Stomach (tissue), 9 donors: ENCODE measurements around the gene XXYLT1. TPM values are rescaled to one million over a fixed set of nuclear protein-coding genes. Genes with fewer than 3 reads are reported as not detected.
A peak's percentile ranks its signal among the peaks of the same experiment; 100 is the strongest.

Experiments
- DNase-seq, 2 donors: peaks; one replicate each; pipeline versions ENCODE4 v3.0.0 to v3.0.0-alpha.2; 2013 to 2019
- H3K27ac ChIP-seq, 5 donors: fragments of 200-600 bp in 4 of 5; sonication (generic) in 4 of 5; one replicate each; pipeline ENCODE4 v1.5.1; 2013 to 2019; ENCODE audit warnings: mild to moderate bottlenecking in 1 of 5, moderate library complexity in 1 of 5
- H3K27me3 ChIP-seq, 3 donors: fragments of 200-600 bp; sonication (generic); one replicate each; pipeline ENCODE4 v1.5.1; 2017 to 2019; ENCODE audit warnings: mixed run types in 1 of 3
- H3K36me3 ChIP-seq, 4 donors: fragments of 200-600 bp; sonication (generic); 1 replicate in 3 of 4; 2 replicates in 1 of 4; pipeline ENCODE4 v1.5.1; 2016 to 2019
- H3K4me1 ChIP-seq, 4 donors: fragments of 200-600 bp; sonication (generic); one replicate each; pipeline ENCODE4 v1.5.1; 2016 to 2019
- H3K4me3 ChIP-seq, 4 donors: fragments of 200-600 bp; sonication (generic) in 3 of 4; one replicate each; pipeline ENCODE4 v1.5.1; 2016 to 2019; ENCODE audit warnings: mild to moderate bottlenecking in 1 of 4
- H3K9me3 ChIP-seq, 4 donors: fragments of 200-600 bp; sonication (generic); one replicate each; pipeline ENCODE4 v1.5.1; 2016 to 2019
- EP300 ChIP-seq: sonication (generic); formaldehyde crosslinking; IDR thresholded peaks from one replicate; pipeline ENCODE4 v1.6.1; 2017; ENCODE audit warnings: antibody characterized with exemption
- POLR2A ChIP-seq, 4 donors: fragments of 450-650 bp; IDR thresholded peaks; one replicate each; pipeline ENCODE4 v1.6.1; 2016; ENCODE audit warnings: antibody characterized with exemption in 4 of 4, control low read depth in 2 of 4, mild to moderate bottlenecking in 1 of 4, moderate library complexity in 1 of 4
- POLR2AphosphoS5 ChIP-seq, 3 donors: sonication (generic); formaldehyde crosslinking; IDR thresholded peaks; one replicate each; pipeline ENCODE4 v1.6.1; 2016; ENCODE audit warnings: antibody characterized with exemption in 3 of 3
- WGBS, 5 donors: extraction: QIAGEN DNeasy Blood & Tissue Kit in 3 of 5; methylation state at CpG; one replicate each; pipeline versions ENCODE4 v1.1.5 to v1.1.7; 2013 to 2018; 5-methylcytosine and 5-hydroxymethylcytosine counted together
- intact Hi-C: fragments of 100-400 bp; cut with DNase I; formaldehyde crosslinking; loops from one replicate; pipeline ENCODE4 v1.15.1; 2023; ENCODE audit warnings: low total_unique reads
- polyA plus RNA-seq, 3 donors: library from polyadenylated mRNA; stranded (reverse); fragments of 200-250 nt; gene quantifications; one replicate each; pipeline ENCODE4 v1.2.3, GENCODE V29; 2013
- total RNA-seq, 5 donors: library from RNA; depleted of rRNA; stranded (reverse); fragments of >200 nt; gene quantifications; one replicate each; pipeline versions ENCODE4 v1.1.0 to v1.2.3, GENCODE V29; 2014 to 2016
- TF ChIP-seq, protein P1 (sequence below), 7 experiments: fragments of 450-650 bp in 4 of 7; fragments of 200-600 bp in 3 of 7; sonication (generic) in 3 of 7; IDR thresholded peaks; one replicate each; pipeline ENCODE4 v1.5.1; 2016 to 2019; ENCODE audit warnings: antibody characterized with exemption in 7 of 7, control low read depth in 2 of 7, mild to moderate bottlenecking in 1 of 7
- donor health status: healthy with polysubstance abuse.
- donor health status: Bipolar disorder and iron deficiency.
- donor health status: healthy.

XXYLT1 gene
- total and polyA plus RNA-seq, 8 donors: 2.1 to 41.5 (median 11.4) TPM; not detected in 1

DNA sequence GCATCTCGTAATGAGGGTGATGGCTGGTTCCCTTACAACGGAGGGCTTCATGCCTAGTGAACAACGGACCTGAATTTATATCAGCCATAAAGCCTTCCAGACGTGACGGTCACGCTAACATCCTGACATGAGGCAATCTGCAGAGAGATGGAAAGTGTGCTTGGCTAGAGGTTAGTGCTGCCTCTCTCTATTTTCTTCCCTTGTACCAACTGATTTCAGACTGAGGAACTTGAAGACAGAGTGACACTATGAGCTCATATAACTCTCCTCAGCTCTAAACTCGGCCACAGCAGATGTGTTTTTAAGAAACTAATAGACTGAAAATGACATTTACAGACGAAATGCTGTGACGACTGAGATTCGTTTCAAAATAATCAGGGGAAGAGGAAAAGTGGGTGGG, 122.4 kb downstream of the XXYLT1 start:
- H3K27me3 ChIP-seq: no peaks in the 10 kb centered on the region
- intact Hi-C loops: no loop called here

DNA sequence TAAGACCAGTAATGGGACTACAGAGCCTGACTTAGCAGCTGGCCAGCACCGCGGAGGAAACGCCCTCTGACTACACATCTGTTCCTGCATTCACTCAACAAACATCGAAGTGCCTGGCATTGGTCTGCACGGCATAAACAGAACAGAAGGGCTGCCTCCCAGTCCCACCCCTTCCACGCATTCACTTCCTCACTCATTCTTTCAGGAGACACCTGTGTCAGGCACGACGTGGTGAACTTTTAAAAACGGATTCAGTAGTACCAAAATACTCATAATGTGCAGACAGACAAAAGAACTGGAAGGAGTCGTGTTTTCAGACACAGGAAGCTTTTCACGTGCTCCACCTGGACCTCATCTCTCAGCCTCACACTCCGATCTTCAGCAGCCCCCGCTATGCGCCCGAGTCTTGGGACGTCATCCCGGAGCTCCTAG, 123.3 kb downstream of the XXYLT1 start:
- Histone ChIP-seq H3K27ac (peak overlapping the region; percentile 62 to 92 (median 87)), H3K27me3 (no peaks in the 10 kb centered on the region), H3K36me3 (no peaks in the 10 kb centered on the region), H3K4me1 (peaks cover 32 to 65% (median 49%) of the 10 kb centered on the region in 4 donors), H3K9me3 (no peaks in the 10 kb centered on the region), H3K4me3 (peak overlapping the region; percentile 21 to 46 (median 34))
- no peak for TF ChIP-seq EP300
- TF ChIP-seq POLR2A (IDR thresholded peaks at IDR 0.05): no peak
- peak in 2 of 3 donors; percentile 56 to 87 for TF ChIP-seq POLR2AphosphoS5 (IDR thresholded peaks at IDR 0.05)
- WGBS, 5 donors: 24 to 49% (median 29%) methylated on average over 17 of the region's 17 CpGs
- intact Hi-C loops: no loop called here
- DNase-seq: peak; percentile 80 to 83

More for the DNA sequence above, 122.4 kb downstream of the XXYLT1 start:
- H3K4me1 ChIP-seq: peaks cover 38 to 74% (median 58%) of the 10 kb centered on the region in 4 donors
- H3K4me3 ChIP-seq: peak overlapping the region in 3 of 4 donors; percentile 28 to 46 (median 40)
- no peak for DNase-seq
- no peak for TF ChIP-seq POLR2AphosphoS5 (IDR thresholded peaks at IDR 0.05)
- TF ChIP-seq EP300: no peak
- TF ChIP-seq POLR2A (IDR thresholded peaks at IDR 0.05): no peak
- TF ChIP-seq, protein P1, sequence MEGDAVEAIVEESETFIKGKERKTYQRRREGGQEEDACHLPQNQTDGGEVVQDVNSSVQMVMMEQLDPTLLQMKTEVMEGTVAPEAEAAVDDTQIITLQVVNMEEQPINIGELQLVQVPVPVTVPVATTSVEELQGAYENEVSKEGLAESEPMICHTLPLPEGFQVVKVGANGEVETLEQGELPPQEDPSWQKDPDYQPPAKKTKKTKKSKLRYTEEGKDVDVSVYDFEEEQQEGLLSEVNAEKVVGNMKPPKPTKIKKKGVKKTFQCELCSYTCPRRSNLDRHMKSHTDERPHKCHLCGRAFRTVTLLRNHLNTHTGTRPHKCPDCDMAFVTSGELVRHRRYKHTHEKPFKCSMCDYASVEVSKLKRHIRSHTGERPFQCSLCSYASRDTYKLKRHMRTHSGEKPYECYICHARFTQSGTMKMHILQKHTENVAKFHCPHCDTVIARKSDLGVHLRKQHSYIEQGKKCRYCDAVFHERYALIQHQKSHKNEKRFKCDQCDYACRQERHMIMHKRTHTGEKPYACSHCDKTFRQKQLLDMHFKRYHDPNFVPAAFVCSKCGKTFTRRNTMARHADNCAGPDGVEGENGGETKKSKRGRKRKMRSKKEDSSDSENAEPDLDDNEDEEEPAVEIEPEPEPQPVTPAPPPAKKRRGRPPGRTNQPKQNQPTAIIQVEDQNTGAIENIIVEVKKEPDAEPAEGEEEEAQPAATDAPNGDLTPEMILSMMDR (IDR thresholded peaks at IDR 0.05): no peak
- peak overlapping the region; percentile 70 to 92 (median 87) for H3K27ac ChIP-seq
- 29 to 50% (median 42%) methylated on average over 10 of the region's 10 CpGs for WGBS, 5 donors
- no peaks in the 10 kb centered on the region for H3K9me3 ChIP-seq
- no peaks in the 10 kb centered on the region for H3K36me3 ChIP-seq

DNA sequence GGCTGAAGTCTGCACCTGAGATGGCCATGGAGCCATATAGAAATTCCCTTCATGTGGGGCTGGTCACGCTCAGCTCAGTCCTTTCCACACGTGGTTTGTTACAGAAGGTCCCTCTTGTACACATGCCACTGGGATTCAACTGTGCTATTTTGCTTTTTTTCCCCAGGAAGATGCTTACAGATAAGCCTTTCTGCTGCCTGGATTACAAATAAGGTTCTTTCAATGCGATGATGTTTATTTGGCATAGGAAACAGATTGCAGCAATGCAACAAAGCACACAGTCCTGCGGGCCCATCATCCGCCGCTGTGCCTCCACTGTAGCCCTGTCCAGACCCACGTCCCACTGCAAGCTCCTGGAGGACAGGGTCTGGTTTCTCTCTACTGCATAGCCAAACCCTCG, 124.8 kb downstream of the XXYLT1 start:
- Histone ChIP-seq H3K27ac (peak overlapping the region in 3 of 5 donors; percentile 21 to 92 (median 90)), H3K4me3 (no peak overlapping the region), H3K4me1 (peaks cover 20 to 51% (median 35%) of the 10 kb centered on the region in 4 donors), H3K9me3 (peaks cover 0 to under 1% (median 0%) of the 10 kb centered on the region in 4 donors), H3K36me3 (no peaks in the 10 kb centered on the region), H3K27me3 (no peaks in the 10 kb centered on the region)
- TF ChIP-seq, protein P1 (IDR thresholded peaks at IDR 0.05): no peak
- TF ChIP-seq POLR2AphosphoS5 (IDR thresholded peaks at IDR 0.05) (no peak), EP300 (no peak), POLR2A (IDR thresholded peaks at IDR 0.05) (no peak)
- no peak for DNase-seq
- intact Hi-C loops: no loop called here
- 63 to 75% (median 74%) methylated on average over 8 of the region's 8 CpGs for WGBS, 5 donors

DNA sequence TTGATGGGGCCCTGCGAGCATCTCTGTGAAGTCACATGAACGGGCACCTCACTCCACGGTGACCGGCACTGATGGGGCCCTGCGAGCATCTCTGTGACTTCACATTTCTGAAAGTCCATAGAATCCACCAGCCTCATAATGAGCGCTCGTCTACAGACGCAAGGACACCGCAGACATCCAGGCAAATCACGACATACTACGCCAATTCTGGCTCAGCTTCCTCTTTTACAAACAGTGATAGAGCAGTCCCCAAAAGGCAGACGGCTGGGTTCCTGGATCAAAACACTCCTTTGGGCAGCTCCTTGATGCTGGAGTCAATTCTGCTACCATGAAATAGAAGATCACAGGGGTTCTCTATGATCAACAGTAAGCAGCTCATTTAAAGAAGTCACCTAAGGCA, 125.4 kb downstream of the XXYLT1 start:
- 88 to 94% (median 91%) methylated on average over 11 to 12 of the region's 12 CpGs for WGBS, 5 donors

More for the DNA sequence above, 125.4 kb downstream of the XXYLT1 start:
- no peak overlapping the region for H3K4me3 ChIP-seq
- TF ChIP-seq, protein P1 (IDR thresholded peaks at IDR 0.05): no peak
- TF ChIP-seq POLR2A (IDR thresholded peaks at IDR 0.05) (no peak), POLR2AphosphoS5 (IDR thresholded peaks at IDR 0.05) (no peak), EP300 (no peak)
- peaks cover 0 to 5% (median 2%) of the 10 kb centered on the region in 4 donors for H3K9me3 ChIP-seq
- no peaks in the 10 kb centered on the region for H3K27me3 ChIP-seq
- intact Hi-C loops: no loop called here
- no peak for DNase-seq
- peak overlapping the region in 2 of 5 donors; percentile 21 to 92 for H3K27ac ChIP-seq
- H3K36me3 ChIP-seq: no peaks in the 10 kb centered on the region
- H3K4me1 ChIP-seq: peaks cover 15 to 46% (median 30%) of the 10 kb centered on the region in 4 donors
